HepG2 (cell line): ENCODE measurements around the gene RBM19. TPM values are rescaled to one million over a fixed set of nuclear protein-coding genes. Genes with fewer than 3 reads are reported as not detected.
A peak's percentile ranks its signal among the peaks of the same experiment; 100 is the strongest.

Experiments used
- CCAR2 ChIP-seq: fragments of 200-400 bp; formaldehyde crosslinking; optimal IDR thresholded peaks from 2 replicates; pipeline ENCODE3; 2018; ENCODE audit warnings: low read depth, mild to moderate bottlenecking, low read length, moderate library complexity
- ETV6 ChIP-seq: sonication (generic); formaldehyde crosslinking; conservative IDR thresholded peaks from 2 replicates; pipeline ENCODE4 v1.4.0; 2020; ENCODE audit warnings: missing genetic modification reagents
- FOXO1 ChIP-seq: sonication (generic); formaldehyde crosslinking; IDR thresholded peaks from 2 replicates; pipeline ENCODE4 v1.4.0; 2020; ENCODE audit warnings: missing genetic modification reagents
- HDAC6 ChIP-seq: fragments of 200-600 bp; sonication (generic); IDR thresholded peaks from 2 replicates; pipeline ENCODE4 v1.7.0; 2017; ENCODE audit warnings: mild to moderate bottlenecking, antibody characterized with exemption, low read length, low read depth
- HNRNPLL ChIP-seq: fragments of 200-400 bp; formaldehyde crosslinking; IDR thresholded peaks from 2 replicates; pipeline ENCODE4 v1.6.1; 2017; ENCODE audit warnings: mild to moderate bottlenecking, low read depth, low read length; ENCODE audit not compliant: poor library complexity, severe bottlenecking
- KDM1A ChIP-seq: IDR thresholded peaks from 2 replicates; pipeline ENCODE4 v1.6.1; 2016; ENCODE audit warnings: missing compliant biosample characterization
- RBAK ChIP-seq: sonication (generic); formaldehyde crosslinking; IDR thresholded peaks from 2 replicates; pipeline ENCODE4 v1.5.1; 2020; ENCODE audit warnings: mild to moderate bottlenecking, missing genetic modification reagents
- TBX3 ChIP-seq: fragments of 450-650 bp; IDR thresholded peaks from 2 replicates; pipeline ENCODE4 v1.6.1; 2017; ENCODE audit warnings: antibody characterized with exemption, mild to moderate bottlenecking, inconsistent platforms, borderline replicate concordance
- TGIF2 ChIP-seq: IDR thresholded peaks from 2 replicates; pipeline ENCODE4 v1.6.1; 2016; ENCODE audit warnings: control low read depth, missing compliant biosample characterization
- ZBTB21 ChIP-seq: sonication (generic); formaldehyde crosslinking; IDR thresholded peaks from 2 replicates; pipeline ENCODE4 v1.4.0; 2020; ENCODE audit warnings: missing genetic modification reagents
- ZBTB42 ChIP-seq: sonication (generic); formaldehyde crosslinking; IDR thresholded peaks from 2 replicates; pipeline ENCODE4 v1.5.0; 2020; ENCODE audit warnings: mild to moderate bottlenecking, missing genetic modification reagents
- ZNF737 ChIP-seq: sonication (generic); formaldehyde crosslinking; IDR thresholded peaks from 2 replicates; pipeline ENCODE4 v1.5.0; 2020; ENCODE audit warnings: missing genetic modification reagents, mild to moderate bottlenecking, borderline replicate concordance
- polyA plus RNA-seq, 8 experiments: library from polyadenylated mRNA; depleted of rRNA in 3 of 8; stranded (reverse) in 7 of 8; unstranded in 1 of 8; fragments of >200 nt; fragmentation: Illumina TruSeq in 4 of 8; extraction: Trizol in 4 of 8; gene quantifications; 2 replicates each; pipeline versions ENCODE4 v1.2.1 to v1.2.3, GENCODE V29; 2011 to 2016; ENCODE audit warnings: low read depth in 4 of 8, missing spikeins in 1 of 8, mixed read lengths in 1 of 8; ENCODE audit not compliant: insufficient read depth in 1 of 8
- total RNA-seq, 5 experiments: library from RNA; depleted of rRNA; stranded (reverse); fragments of >200 nt; fragmentation: Illumina TruSeq; extraction: Trizol; gene quantifications; 2 replicates each; pipeline ENCODE4 v1.2.3, GENCODE V29; 2016; ENCODE audit warnings: low read depth in 1 of 5
- TF ChIP-seq, protein P1 (sequence below): sonication (generic); formaldehyde crosslinking; IDR thresholded peaks from 2 replicates; pipeline ENCODE4 v1.9.0; 2021; ENCODE audit warnings: mild to moderate bottlenecking, missing genetic modification reagents
- TF ChIP-seq, protein P2 (sequence below): sonication (generic); formaldehyde crosslinking; IDR thresholded peaks from 2 replicates; pipeline ENCODE4 v1.4.0; 2020; ENCODE audit warnings: missing genetic modification reagents
- TF ChIP-seq, protein P3 (sequence below): sonication (generic); formaldehyde crosslinking; IDR thresholded peaks from 2 replicates; pipeline ENCODE4 v1.4.0; 2020; ENCODE audit warnings: missing genetic modification reagents, borderline replicate concordance

RBM19 gene
- total and polyA plus RNA-seq, 2 of the 13 experiments (the other 11 are each of a cell fraction or from before 2014, with no cell fraction given) = 19.3 to 32.2 TPM

DNA sequence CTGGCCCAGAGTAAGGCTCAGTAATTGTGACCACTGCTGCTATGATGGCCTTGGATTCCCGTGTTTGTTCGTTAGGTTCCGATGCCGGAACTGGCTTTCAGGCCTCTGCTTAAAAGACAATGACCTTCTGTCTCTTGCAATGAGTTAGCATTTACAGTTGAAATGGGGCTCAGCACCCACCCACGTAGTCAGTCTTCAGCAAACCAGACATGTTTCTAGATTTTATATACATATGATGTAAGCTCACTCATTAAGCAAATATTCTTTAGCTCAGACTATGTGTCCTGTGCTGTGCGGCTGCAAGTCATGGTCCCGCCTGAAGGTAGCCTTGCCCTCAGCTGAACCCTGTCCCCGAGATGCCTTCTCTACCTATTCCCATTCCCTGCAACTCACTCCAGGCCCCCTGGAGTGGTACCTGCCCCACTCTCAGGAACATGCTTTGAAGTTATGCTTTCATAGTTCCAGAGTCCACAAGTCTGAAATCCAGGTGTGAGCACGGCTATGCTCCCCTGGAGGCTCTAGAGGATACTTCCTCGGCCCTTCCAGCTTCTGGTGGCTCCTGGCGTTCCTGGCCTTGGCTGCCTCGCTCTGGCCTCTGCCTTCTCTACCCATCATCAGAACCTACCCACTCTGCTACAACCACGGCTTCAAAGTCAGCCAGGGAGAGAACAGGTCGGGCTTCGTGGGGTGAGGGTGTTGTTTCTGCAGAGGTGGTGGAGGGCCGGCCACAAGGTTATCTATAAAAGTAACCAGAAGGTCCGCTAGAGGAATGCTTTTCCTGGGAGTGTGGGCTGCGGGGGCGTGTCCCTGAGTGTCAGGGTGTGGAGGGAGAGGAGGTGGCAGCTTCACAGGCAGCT lies 157.8 kb downstream of the RBM19 start (continued):
- TF ChIP-seq, protein P1, sequence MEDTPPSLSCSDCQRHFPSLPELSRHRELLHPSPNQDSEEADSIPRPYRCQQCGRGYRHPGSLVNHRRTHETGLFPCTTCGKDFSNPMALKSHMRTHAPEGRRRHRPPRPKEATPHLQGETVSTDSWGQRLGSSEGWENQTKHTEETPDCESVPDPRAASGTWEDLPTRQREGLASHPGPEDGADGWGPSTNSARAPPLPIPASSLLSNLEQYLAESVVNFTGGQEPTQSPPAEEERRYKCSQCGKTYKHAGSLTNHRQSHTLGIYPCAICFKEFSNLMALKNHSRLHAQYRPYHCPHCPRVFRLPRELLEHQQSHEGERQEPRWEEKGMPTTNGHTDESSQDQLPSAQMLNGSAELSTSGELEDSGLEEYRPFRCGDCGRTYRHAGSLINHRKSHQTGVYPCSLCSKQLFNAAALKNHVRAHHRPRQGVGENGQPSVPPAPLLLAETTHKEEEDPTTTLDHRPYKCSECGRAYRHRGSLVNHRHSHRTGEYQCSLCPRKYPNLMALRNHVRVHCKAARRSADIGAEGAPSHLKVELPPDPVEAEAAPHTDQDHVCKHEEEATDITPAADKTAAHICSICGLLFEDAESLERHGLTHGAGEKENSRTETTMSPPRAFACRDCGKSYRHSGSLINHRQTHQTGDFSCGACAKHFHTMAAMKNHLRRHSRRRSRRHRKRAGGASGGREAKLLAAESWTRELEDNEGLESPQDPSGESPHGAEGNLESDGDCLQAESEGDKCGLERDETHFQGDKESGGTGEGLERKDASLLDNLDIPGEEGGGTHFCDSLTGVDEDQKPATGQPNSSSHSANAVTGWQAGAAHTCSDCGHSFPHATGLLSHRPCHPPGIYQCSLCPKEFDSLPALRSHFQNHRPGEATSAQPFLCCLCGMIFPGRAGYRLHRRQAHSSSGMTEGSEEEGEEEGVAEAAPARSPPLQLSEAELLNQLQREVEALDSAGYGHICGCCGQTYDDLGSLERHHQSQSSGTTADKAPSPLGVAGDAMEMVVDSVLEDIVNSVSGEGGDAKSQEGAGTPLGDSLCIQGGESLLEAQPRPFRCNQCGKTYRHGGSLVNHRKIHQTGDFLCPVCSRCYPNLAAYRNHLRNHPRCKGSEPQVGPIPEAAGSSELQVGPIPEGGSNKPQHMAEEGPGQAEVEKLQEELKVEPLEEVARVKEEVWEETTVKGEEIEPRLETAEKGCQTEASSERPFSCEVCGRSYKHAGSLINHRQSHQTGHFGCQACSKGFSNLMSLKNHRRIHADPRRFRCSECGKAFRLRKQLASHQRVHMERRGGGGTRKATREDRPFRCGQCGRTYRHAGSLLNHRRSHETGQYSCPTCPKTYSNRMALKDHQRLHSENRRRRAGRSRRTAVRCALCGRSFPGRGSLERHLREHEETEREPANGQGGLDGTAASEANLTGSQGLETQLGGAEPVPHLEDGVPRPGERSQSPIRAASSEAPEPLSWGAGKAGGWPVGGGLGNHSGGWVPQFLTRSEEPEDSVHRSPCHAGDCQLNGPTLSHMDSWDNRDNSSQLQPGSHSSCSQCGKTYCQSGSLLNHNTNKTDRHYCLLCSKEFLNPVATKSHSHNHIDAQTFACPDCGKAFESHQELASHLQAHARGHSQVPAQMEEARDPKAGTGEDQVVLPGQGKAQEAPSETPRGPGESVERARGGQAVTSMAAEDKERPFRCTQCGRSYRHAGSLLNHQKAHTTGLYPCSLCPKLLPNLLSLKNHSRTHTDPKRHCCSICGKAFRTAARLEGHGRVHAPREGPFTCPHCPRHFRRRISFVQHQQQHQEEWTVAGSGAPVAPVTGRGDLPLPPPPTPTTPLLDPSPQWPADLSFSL (CRISPR knock-in tag) = no peak
- TF ChIP-seq ZBTB42 (CRISPR knock-in tag) = no peak
- peak; percentile 46; the same call in 1 of the 2 replicates for TF ChIP-seq FOXO1 (CRISPR knock-in tag)
- no peak for TF ChIP-seq ETV6 (CRISPR knock-in tag)
- TF ChIP-seq KDM1A (CRISPR knock-in tag) = no peak
- no peak for TF ChIP-seq TGIF2 (CRISPR knock-in tag)
- TF ChIP-seq CCAR2 = no peak
- no peak for TF ChIP-seq HDAC6
- TF ChIP-seq TBX3 = no peak
- no peak for TF ChIP-seq ZNF737 (CRISPR knock-in tag)
- TF ChIP-seq, protein P2, sequence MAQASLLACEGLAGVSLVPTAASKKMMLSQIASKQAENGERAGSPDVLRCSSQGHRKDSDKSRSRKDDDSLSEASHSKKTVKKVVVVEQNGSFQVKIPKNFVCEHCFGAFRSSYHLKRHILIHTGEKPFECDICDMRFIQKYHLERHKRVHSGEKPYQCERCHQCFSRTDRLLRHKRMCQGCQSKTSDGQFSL (CRISPR knock-in tag) = no peak
- TF ChIP-seq ZBTB21 = no peak
- TF ChIP-seq RBAK (CRISPR knock-in tag) = no peak
- TF ChIP-seq HNRNPLL = no peak
- TF ChIP-seq, protein P3, sequence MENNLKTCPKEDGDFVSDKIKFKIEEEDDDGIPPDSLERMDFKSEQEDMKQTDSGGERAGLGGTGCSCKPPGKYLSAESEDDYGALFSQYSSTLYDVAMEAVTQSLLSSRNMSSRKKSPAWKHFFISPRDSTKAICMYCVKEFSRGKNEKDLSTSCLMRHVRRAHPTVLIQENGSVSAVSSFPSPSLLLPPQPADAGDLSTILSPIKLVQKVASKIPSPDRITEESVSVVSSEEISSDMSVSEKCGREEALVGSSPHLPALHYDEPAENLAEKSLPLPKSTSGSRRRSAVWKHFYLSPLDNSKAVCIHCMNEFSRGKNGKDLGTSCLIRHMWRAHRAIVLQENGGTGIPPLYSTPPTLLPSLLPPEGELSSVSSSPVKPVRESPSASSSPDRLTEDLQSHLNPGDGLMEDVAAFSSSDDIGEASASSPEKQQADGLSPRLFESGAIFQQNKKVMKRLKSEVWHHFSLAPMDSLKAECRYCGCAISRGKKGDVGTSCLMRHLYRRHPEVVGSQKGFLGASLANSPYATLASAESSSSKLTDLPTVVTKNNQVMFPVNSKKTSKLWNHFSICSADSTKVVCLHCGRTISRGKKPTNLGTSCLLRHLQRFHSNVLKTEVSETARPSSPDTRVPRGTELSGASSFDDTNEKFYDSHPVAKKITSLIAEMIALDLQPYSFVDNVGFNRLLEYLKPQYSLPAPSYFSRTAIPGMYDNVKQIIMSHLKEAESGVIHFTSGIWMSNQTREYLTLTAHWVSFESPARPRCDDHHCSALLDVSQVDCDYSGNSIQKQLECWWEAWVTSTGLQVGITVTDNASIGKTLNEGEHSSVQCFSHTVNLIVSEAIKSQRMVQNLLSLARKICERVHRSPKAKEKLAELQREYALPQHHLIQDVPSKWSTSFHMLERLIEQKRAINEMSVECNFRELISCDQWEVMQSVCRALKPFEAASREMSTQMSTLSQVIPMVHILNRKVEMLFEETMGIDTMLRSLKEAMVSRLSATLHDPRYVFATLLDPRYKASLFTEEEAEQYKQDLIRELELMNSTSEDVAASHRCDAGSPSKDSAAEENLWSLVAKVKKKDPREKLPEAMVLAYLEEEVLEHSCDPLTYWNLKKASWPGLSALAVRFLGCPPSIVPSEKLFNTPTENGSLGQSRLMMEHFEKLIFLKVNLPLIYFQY (CRISPR knock-in tag) = peak; percentile 64; the same call in 1 of the 2 replicates
